Pons (tissue), 1 donor: ENCODE measurements around the gene TTC33.
A peak's percentile ranks its signal among the peaks of the same experiment; 100 is the strongest.
"Not testable (repeated sequence)": the region's sequence is repeated elsewhere in the genome, so short reads cannot be mapped to it uniquely, and the experiment has no call there.

Source experiments
- DNase-seq: peaks from one replicate; pipeline ENCODE4 v3.0.0-alpha.2; 2016; ENCODE audit warnings: low spot score

The TTC33 gene

DNA sequence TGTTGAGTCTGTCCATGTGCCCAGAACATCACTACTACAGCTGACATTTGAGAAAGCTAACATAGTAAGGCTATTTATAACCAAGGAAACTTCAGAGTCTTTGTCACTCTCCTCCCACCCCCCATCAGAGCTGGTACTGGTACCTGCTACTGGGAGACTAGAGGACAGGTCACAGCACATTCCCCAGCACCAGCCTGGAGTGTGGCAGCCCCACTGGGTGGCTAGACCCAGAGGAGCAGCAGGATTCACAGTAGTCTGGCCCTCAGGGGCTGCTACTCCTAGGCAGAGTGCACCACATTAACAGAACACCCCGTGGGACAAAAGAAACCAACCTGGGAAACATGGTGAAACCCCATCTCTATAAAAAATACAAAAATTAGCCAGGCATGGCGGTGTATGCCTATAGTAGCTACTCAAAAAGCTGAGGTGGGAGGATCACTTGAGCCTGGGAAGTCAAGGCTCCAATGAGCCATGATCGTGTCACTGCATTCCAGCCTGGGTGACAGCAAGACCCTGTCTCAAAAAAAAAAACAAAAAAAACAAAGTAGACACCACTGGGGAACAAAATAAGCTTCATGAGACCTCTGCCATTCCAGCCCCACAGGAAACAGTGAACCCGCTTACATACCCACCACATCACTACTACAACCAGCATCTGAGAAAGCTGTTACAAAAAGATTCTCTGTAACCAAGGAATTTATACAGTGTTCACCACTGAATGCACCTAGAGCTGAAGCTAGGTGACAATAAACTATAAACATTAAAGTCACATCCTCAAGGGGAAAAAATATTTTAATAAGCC is 102.3 kb downstream of the TTC33 start:
- no peak for DNase-seq

DNA sequence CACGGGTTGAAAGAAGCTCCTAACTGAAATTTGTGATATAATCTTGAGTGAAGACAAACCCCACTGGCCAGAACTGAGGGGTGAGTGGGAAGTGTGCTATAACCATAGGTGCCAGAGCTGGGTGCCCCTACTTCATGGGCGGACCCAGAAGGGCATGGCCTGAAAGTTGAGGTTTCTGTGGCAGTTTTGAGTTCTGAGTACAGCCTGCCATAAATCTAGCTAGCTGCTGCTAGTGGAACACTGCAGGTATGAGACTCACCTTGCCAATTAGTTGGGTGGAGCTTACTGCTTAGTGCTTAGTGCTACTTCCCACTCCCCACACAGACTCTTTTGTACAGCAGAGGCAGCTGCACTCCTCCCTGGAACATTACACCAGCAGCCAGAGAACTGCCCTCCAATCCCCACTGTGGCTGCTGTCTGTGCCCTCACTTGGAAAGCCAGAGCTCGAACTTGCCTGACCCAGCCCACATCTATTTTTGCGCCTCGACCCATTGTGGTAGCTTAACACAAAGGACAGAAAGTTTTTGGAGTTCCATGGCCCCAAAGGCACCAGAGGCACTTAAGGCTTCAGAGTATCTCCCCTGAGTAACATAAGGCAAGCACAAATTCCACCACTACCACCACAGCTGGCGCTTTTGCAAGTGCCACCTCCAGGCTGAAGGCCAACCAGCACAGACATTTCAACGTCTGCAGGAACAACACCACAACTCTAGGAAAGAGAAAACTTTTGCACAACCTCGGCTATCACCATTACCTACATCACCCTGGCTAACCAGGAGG is 103.1 kb downstream of the TTC33 start:
- no peak for DNase-seq

DNA sequence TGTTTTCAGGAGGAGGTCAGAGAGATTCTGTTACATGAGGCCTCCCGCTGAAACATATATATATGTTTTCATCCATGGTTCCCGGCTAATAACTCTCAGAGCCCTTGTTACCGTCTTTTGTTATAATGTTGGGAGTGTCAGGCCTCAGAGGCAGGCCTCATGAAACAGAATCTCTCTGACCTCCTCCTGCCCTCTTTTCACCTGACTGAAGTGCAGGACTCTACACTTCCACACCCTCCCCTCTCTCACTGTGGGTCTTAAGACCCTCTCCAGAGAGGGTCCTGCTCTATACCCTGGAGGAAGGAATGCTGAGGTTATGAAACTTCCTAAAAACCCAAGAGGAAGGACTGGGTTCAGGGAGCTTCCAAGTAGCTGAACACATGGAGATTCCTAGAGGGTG is 104.6 kb downstream of the TTC33 start:
- no peak for DNase-seq

DNA sequence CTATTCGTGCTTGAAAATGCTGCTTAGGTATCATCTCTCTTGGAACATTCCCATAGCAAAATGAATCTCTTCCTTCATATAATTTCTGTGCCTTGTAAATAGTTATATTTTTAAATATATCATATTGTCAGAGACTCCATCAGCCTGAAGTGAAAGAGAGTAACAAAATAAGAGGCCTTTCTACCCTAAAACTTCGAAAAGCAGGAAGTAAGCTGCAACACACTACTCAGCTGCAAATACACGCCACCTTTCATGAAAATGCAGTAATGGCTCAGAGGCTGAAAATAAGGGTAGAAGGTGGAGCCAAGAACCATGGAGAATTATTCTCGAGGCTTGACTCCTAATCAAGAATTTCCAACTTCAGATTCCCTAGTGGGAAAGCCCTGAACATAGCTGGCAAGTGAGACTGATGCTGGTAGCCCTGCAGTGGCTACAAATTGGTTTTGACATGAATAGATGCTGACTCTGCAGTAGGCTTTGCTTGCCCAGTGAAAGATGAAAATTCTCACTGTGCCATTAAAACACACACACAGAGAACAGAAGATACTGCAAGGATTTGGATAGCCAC is 106.2 kb downstream of the TTC33 start:
- no peak for DNase-seq

DNA sequence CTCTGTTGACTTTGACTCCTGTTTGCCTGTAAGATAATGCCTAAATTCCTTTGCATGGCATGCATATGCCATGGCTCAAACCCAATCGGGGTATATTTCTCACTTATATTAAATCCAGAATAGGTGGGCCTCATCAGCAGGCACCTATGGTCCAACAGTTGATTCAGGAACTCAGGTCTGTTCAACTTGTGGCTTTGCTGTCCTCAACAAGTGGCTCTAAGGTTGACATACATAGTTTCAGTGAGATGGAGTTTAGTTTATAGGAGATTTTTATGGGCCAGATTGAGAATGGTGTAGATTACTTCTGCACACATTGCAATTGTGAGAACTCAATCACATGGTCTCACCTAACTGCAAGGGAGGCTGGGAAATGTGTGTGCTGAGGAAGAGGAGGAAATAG is 107.6 kb downstream of the TTC33 start:
- no peak for DNase-seq

DNA sequence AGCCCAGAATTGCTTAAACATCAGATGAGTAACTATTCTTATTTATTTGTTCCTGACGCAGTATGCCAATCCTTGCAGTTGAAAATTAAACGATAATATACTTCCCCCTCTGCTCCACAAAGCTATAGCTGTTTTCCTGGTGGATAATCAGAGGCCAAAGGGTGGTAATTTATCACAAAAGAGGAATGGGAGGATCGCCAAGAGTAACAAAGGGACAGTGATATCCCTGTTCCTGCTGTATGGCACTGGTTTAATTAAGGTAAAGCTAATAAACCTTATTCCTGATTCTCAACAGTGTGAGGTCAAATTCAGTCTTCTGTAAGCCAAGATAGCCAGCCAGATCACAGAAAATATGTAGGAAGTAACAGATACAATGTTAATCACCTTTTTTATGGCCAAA is 109.5 kb downstream of the TTC33 start:
- DNase-seq = no peak

DNA sequence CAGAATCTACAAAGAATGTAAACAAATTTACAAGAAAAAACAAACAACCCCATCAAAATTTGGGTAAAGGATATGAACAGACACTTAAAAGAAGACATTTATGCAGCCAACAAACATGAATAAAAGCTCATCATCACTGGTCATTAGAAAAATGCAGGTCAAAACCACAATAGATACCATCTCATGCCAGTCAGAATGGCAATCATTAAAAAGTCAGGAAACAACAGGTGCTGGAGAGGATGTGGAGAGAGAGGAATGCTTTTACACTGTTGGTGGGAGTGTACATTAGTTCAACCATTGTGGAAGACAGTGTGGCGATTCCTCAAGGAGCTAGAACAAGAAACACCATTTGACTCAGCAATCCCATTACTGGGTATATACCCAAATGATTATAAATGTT is 116.2 kb downstream of the TTC33 start:
- not testable (repeated sequence) for DNase-seq

DNA sequence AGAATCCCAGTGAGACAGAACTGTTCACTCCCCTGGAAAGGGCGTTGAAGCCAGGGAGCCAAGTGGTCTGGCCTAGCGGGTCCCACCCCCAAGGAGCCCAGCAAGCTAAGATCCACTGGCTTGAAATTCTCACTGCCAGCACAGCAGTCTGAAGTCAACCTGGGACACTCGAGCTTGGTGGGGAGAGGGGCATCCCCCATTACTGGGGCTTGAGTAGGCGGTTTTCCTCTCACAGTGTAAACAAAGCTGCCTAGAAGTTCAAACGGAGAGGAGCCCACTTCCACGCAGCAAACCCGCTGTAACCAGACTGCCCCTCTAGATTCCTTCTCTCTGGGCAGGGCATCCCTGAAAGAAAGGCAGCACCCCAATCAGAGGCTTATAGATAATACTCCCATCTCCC is 121.2 kb downstream of the TTC33 start:
- DNase-seq = no peak

DNA sequence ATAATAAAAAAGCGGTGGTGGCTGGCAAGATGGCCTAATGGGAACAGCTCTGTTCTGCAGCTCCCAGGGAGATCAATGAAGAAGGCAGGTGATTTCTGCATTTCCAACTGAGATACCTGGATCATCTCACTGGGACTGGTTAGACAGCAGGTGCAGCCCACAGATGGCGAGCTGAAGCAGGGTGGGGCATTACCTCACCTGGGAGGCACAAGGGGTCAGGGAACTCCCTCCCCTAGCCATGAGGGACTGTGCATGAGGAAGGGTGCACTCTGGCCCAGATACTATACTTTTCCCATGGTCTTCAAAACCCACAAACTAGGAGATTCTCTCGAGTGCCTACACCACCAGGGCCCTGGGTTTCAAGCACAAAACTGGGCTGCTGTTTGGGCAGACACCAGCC is 121.6 kb downstream of the TTC33 start:
- DNase-seq = no peak

DNA sequence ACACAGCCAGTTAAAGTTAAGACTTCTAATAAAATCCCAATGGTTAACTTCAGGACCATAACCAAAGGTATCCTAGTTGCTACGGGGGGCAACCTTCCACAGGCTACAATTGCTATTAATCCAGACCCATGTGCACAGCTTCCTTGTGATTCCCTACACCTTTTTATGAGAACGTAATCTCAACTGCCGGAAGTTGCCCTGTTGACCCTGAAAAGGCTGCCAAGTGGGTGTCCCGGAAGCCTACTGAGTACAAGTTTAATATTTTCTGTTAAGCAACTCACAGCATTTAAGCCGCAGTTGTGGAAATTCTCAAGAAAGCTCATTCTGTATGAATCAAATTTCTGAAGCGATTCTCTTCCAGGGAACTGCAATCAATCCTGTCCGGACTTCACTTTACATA is 124.5 kb downstream of the TTC33 start:
- no peak for DNase-seq

DNA sequence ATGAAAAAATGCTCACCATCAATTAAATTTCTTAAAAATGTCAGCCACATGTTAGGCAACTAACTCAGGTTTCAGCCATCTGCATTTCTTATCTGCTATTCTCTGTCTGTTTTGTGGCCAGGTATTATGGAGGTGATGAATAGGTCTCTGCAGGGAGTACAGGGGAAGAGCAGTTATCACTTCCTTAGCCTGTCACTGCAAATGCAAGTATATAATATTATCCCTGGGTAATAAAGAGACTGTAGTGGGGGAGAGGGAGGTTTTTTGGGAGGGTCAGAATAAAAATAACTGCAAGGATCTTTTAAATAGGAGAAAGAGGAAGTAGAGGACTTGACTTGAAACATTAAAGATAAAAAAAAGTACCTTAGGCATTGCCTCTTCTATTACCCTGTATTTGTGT is 125.6 kb downstream of the TTC33 start:
- no peak for DNase-seq

DNA sequence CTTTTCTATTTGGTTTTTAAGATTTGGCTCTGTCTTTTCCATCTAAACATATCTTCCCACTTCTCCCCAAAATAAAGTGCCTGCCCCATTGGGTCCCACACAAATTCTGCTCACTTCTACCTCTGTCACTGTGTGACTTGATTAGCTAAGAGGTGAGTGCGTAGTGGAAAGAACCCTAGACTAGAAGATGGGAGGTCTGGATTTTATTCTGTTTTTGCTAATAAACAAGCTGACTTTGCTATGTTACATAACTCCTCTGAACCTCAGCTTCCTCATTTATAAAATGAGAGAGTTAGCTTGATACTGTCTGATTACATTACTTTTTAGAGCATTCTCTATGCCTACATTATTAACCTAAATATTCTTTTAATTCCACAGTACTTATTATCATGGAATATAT is 127.4 kb downstream of the TTC33 start:
- DNase-seq = peak; percentile 49

DNA sequence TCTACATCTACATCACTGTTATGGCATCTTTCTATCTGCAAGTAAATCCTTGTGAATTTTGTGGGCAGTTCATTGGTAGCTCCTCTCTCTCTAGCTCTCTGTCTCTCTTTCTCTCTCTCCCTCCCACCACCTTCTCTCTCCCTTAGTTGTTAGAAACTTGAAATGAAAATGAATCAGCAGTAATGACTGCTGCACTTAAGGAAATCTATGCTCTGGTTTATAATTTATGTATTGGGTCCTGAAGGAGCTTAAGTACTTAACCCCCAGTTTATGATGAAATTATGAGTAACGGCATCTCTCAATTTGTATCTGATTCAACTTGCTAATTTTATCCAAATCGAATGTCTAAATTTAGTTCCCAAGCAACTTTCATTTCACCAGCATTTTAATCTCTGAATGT is 128.1 kb downstream of the TTC33 start:
- no peak for DNase-seq

DNA sequence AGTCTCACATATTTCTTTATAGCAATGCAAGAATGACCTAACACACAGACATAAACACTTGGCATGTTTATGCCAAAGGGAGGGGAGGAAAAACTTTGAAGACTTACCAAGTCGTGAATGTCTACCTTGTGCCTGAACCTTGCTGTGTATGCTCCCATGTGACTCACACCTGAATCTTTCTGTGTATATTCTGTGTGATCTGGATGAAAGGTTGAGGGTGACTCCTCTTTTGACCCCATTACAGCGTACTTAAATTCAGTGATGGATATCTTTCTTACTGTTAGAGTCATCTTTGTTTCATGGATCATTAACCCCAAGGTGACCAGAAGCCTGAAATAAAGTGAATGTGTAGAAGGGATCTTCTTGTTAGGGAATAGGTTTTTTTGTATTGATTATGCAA is 129.0 kb downstream of the TTC33 start:
- no peak for DNase-seq

DNA sequence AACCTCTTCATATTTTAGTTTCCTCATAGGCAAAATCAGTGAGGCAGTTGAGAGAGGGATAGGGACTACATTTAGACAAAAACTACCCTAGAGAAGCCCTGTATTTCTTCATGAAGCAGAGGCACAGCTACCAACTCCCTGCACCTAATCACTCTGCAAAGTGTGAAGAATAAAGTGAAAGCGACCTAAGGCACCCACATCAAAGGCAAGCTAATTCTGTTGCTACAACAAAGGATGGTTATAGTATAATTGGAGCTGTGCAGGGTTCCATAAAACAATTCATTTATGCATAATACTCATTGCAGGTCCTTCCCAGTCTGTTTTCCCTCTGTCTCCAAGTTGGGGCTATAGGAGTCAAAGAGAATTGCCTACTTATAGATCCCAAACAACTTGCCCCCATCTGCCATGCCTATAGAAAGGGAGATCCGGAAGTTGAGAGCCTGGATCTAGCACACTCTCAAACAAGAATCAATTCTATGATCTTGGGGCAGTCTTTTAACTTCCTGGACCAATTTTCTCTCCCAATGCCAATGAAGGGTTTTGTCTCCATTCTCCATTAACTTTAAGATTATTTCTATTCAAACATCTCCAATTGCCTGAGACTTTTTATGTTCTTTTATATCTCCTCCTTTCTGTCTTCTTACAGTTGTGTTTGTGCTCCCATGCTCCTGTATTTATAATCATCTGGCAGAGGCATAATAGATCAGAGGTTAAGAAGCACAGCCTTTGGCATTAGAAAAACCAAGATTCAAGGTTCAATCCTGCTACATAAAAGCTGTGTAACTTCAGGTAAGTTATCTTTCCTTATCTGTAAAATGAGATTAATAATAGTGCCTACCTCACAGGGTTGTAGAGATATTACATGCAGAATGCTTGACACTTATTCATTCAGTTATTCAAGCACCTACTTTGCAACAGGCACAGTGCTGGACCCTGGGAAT is 132.0 kb downstream of the TTC33 start:
- DNase-seq = no peak

DNA sequence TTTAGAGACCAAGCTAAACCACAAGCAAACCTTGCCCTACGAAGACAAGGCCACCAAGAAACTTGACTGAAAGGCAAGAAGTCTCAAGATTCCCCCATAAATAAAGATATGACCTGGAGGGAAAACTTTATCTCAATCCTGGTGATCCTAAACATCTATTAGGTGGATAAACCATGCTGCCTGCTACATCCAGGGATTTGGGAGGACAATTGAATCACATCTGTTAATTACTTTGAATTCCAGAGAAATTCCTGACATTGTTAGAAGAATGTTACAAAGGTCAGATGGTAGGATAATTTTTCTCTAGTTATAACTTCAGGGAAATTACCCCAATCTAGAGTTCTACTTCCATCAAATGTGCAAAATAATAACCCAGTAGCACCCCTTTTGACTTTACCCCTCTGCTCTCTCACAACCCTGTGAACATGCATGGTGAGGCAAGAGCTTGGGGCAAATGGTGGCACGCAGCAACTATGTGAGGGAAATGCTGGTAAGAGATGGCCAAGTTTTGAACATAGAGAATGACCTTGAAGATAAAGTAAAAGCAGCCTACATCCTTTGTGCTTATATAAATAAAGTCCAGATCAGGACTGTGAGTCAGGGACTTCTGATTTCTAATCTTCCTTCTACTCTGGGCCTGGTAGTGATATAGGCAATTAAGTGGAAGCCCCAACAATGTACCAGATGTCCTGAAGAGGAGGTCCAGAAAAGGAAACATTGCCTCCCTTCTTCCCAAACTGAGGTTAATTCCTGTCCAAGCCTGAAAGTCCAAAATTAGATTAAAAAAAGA is 133.1 kb downstream of the TTC33 start:
- DNase-seq = no peak

DNA sequence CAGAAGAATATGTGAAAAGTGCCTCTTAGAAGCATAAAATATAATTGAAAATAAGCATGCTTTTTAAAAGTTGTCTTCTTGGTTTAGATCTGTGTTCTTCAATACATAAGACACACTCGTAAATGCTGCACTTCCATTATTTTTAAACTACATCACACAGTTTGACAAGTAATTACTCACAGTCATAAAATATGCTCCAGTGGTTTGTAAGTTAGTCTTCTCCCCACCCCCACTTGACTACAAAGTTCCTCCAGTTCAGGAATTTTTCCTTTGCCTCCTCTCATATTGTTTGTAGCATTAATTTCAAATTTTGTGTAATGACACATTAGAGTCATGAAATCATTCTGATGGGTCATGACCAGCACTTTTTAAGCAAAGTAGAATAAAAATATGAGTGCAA is 136.3 kb downstream of the TTC33 start:
- no peak for DNase-seq

DNA sequence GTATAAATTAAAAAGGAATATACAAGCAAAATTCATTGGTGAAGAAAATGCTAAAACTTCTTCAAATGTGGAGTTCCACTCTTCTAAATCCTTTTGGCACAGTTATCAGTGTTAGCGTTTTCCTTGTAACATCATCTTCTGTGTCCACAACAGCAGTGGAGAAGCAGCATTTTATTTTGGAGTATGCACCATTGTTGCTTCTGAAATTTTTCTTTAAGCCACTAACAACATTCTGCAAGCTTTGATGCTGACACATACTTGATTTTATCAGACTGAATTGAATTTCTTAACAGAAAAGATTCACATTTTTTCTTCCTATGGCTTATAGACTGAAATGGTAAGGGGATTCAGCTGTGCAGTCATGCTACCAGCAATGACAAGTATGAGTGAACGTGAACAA is 136.8 kb downstream of the TTC33 start:
- DNase-seq = no peak

DNA sequence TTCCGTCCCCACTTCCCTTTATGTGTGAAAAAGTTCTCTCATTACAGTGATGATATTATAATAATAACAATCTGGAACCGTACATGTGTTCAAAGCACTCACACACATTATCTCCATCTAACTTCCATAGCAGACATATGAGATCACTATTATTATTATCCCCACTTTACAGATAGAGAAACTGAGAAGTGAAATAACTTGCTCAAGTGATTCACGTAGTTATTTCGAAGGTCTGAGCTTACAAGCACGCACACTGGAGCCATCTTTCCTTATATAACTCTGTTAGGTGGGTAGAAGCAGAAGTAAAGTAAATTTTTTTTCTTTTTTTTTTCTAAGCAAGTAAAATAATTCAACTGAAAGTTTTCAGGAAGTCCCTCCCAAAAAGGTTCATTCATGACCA is 139.0 kb downstream of the TTC33 start:
- DNase-seq = no peak

DNA sequence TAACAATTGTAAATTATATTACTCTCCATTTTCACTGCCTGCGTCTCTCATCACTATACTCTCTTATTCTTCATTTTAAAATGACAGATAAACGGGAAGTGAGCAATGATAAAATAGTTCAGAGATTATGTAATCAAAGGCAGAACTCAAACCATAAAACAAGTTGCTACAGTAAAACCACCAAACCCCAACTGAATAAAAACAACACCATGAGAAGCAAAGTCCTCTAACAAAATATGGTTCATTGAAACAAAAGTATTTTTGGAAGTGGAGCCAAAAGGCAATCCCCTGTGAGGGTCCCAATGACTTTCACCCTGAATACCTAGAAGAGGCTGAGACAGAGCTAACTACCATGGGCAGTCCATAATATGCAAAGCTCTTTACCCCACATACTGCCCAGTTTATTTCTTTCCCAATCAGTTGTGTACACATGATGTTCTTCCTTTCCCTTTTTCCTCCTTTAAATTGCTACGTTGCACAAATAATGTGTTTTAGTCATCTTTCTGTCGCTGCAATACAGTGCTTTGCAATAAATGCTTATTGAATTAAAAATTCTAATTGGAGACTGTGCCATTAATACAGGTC is 140.1 kb downstream of the TTC33 start:
- DNase-seq = no peak
